Activated CD8-positive, alpha-beta memory T cell treated with anti-CD3 and anti-CD28 coated beads, Interleukin-2, amount 50 U/mL, for 4 hours (primary cell): ENCODE results near the gene RNMT.
"Not testable (repeated sequence)": the region's sequence is repeated elsewhere in the genome, so short reads cannot be mapped to it uniquely, and the experiment has no call there.

ENCODE experiments used
- DNase-seq: peaks from one replicate; pipeline ENCODE4 v3.0.0-alpha.2; 2020

The RNMT gene

DNA sequence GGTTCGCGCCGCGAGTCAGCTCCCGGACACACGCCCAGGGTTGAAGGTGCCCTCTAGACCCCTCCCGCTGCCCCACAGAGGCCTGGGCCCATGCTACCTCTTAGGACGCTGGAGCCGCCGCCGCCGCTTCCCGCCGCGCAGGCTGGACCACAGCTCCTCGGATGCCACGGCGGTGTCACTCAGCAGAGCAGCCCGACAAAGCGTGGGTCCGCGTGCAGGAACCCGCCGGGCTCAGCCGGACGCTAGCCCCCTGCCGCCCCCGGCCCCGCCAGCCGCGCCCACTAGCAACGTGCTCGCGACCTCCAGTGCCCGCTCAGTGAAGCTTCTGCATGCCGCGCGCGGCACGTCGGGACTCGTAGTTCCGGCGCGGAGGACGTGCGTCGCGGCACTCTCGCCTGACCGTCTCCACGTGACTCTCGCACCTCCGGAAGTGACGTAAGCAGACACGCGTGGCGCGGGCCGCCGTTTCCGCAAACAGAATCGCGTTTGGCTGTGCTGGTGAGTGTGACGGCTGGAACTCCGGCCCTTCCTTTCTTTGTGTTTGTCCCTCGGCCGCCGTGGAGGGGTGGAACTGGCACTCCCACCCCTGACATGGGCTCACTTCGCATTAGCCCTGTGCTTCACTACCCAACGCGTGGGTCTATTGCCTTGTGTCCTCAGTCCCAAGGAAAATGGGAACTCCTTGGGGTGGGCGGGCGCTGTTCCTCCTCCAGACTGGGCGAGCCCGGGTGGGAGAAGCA, at the start of gene RNMT, which contains the start of gene FAM210A:
TSS of gene RNMT (plus strand) at position 442 of the 740 bp plus-strand sequence. CDS start 4,845 bp downstream, outside the sequence.
TSS of gene FAM210A (minus strand) at position 327 of the 740 bp plus-strand sequence. CDS start 44,481 bp downstream, outside the sequence.
- DNase-seq, result peak; percentile 95

DNA sequence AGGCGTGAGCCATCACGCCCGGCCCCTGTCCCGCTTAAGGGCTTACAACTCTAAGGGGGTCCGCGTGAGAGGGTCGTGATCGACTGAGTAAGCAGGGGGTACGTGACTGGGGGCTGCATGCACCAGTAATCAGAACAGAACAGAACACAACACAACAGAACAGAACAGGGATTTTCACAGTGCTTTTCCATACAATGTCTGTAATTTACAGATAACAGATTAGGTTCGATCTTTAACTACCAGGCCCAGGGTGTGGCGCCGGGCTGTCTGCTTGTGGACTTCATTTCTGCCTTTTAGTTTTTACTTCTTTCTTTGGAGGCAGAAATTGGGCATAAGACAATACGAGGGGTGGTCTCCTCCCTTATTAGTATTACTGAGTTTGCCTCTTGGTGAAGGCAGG, 49.1 kb upstream of the RNMT start:
- DNase-seq, result not testable (repeated sequence)

DNA sequence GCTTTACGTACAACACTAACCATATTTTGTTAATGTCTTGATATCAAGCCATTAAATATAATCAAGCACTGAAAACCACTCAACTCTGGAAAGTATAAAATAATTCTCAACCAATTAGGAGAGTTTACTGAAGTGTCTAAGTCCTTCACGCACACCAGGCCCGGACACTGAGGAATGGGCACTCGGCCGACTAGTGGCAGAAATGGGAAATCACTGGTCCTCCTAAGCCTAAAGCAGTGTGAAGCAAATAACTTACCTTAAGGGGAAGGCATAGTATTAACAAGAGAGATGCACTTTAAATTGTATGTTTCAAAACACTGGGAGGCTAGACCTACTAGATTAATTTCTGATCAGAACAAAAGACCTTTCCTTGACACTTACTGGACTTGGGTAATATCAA, 45.9 kb upstream of the RNMT start:
- no peak for DNase-seq

DNA sequence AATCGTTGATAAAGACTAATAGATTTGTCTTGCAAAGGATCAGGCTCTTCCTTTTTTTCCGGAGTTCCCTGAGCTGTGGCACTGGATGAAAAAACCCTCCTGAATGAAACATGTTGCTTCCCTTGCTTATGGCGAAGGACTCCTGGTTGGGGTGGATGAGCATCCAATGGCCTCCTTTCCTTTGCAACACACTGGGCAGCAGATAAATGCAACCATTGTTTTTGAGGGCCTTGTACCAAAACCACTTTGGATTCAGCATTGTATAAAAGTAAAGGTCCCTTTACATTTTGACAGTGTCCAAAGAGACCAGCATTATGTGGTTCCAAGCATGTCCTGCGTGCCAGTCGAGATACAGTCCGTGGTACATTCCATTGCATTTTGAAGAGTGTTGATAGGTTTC, 44.8 kb upstream of the RNMT start:
- no peak for DNase-seq

DNA sequence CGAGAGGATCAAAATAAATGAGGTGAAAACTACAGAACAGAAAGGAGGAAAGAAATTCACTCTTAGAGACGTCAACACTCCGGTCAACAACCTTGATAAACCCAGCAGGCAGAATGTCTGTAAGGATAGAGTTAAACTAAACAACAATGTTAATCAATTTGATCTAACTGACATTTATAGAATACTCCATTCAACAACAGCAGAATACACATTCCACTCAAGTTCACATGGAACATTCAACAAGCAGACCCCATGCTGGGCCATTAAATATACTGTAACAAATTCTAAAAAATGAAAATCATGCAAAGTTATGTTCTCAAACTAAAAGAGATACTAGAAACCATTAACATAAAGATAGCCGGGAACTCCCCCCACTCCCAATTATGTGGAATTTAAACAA, 41.9 kb upstream of the RNMT start:
- DNase-seq, result no peak

DNA sequence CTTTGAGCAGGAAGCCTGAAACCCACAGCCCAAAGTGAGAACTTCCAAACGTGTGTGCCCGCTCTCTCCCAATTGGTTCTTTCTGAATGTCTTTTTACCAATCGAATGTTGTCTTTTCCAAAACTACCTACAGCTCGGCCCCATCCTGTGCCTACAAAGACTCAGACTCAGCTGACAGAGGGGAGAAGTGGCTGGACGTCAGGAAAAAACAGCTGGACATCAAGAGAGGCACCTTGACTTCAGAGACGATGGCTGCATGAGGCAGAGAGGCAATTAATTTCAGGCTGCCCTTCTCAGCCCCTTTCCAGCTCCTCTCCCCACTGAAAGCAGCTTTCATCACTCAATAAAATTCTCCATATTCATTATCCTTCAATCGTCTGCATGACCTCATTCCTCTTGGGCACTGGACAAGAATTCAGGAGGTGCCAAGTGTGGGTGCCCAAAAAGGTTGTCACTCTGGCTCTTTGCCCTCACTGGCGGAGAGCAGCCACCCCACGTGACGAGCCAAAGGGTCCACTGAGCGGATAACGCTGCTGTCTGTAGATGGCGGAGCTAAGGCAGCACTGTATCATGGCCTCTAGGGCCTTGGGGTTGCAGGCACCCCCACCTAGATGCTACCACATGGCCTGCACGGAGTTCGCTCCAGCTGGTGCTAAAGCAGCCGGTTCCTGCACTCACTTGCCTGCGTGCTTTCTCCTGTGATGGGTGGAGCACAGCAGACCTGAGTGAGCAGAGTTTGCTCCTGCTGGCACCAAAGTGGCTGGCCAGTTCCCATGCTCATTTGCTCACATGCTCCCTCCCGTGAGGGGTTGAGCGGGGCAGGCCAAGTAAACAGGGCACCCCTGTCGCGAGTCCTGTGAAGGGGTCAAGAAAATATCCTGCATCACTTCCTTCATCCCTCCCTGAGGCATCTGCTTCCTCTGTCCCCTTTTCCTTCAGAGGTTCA, 38.0 kb upstream of the RNMT start:
- DNase-seq, result no peak

DNA sequence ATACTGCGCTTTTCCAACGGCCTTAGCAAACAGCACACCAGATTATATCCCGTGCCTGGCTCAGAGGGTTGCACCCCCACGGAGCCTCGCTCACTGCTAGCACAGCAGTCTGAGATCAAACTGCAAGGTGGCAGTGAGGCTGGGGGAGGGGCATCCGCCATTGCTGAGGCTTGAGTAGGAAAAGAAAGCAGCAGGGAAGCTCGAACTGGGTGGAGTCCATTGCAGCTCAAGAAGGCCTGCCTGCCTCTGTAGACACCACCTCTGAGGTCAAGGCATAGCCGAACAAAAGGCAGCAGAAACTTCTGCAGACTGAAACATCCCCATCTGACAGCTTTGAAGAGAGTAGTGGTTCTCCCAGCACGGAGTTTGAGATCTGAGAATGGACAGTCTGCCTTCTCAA, 36.4 kb upstream of the RNMT start:
- not testable (repeated sequence) for DNase-seq

DNA sequence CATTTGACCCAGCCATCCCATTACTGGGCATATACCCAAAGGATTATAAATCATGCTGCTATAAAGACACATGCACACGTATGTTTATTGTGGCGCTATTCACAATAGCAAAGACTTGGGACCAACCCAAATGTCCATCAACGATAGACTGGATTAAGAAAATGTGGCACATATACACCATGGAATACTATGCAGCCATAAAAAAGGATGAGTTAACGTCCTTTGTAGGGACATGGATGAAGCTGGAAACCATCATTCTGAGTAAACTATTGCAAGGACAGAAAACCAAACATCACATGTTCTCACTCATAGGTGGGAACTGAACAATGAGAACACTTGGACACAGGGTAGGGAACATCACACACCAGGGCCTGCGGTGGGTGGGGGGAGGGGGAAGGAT, 31.1 kb upstream of the RNMT start:
- not testable (repeated sequence) for DNase-seq

DNA sequence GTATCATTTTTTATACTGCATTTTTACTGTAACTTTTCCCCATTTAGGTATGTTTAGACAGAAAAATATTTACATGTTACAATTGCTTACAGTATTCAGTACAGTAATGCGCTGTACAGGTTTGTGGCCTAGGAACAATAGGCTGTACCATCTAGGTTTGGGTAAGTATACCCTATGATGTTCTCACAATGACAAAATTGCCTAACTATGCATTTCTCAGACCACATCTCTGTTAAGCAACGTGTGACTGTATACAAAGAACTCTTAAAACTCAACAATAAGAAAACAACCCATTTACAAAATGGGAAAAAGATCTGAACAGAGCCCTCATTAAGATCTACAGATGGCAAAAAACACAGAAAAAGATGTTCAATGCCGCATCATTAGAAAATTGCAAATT, 29.5 kb upstream of the RNMT start:
- no peak for DNase-seq

DNA sequence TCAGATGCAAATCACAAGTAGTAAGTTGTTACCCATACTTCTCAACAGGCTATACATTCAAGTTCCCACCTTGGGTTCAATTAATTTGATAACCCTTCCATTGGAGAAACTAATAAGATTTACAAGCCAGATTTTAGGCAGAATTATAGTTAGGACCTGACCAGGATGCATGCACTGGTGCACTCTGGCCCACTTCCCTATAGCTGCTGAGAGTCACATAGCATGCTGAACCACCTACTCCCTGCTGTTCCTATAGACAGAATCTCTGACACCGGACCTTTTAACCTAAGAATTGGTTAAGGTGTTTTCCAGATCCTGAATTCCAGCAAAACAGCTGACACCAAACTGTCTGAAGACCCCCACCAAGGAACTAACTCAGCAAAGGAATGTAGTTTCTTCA, 26.3 kb upstream of the RNMT start:
- no peak for DNase-seq

DNA sequence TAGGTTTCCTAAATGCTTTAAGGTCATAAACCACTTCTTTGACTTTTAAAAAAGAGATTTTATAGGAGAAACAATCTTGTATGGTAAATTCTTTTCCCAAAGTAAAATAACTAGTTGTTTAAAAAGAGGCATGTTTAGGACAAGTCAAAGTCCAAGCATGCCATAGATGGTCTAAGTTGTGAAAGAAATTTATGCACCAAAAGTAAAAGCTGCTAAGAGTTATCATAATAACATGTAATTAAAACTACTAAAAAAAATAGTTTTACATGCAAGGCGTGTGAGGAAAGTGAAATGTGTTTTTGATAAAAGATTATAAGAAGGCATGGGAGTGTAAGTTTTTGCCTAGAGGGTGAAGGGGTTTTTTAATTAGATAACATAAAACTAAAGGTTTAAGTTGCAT, 22.6 kb upstream of the RNMT start:
- DNase-seq, result no peak

DNA sequence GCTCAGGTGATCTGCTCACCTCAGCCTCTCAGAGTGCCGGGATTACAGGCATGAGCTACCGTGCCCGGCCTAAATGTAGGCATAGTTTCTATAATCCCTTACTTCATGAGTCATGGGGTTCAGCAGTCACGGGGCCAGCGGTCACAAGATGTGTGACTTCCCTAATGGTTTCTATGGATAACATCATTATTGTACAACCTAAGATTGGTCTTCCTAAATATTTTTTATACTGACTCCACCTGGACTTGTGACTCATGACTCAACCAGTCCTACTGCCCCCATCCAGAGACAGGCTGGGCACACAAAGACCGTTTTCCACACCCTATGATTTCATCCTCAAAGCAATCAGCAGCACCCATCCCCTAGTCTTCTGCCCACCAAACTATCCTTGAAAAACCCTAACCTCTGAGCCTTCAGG, 16.1 kb upstream of the RNMT start:
- no peak for DNase-seq

DNA sequence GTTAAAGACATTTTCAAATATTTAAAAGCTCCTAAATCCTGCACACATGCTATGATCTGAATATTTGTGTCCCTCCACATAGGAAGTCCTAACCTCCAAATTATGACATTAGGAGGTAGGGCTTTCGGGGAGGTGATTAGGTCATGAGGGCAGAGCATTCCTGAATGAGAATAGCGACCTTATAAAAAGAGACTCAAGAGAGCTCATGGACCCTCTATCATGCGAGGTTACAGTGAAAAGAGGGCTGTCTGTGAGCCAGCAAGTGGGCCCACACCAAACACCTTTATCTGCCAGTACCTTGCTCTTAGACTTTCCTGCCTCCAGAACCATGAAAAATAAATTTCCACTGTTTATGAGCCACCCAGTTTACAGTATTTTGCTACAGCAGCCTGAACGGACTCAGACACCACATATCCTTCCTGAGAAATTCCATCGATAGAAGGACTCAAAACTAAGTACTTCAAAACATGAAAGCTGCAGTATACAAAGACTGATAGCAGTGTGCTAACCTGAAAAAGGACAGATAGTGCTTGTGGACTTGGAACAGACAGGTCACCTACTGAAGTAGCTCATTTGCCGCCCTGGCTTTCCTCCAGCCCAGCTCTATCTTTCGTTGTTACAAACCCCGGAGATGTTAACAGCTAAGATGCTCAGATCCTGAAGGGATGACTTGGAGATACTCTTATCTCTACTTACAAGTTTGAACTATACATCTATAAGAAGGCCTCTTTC, 13.9 kb upstream of the RNMT start:
- DNase-seq, result no peak

DNA sequence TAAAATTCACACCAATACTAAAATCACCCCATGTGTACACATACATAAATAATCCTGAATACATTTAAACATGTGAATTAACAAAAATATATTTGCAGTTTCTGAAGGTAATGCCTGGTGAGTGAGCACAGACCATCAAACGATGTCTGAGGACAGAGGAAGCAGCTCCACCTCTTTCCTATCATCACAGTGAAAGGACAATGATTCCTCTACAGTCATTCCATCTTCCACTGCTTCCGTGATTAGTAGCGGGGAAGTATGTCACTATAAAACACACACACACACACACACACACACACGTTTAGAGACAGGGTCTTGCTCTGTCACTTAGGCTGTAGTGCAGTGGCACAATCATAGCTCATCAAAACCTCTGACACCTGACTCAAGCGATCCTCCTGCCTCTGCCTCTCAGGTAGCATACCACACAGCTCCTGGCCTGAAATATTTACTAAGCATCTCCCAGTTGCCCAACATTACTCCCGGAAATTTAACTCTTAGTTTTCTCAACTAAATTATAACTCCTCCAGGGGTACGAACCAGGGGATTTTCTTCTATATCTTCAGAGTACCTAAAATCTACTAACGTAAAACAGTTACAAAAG, 12.9 kb upstream of the RNMT start:
- no peak for DNase-seq

DNA sequence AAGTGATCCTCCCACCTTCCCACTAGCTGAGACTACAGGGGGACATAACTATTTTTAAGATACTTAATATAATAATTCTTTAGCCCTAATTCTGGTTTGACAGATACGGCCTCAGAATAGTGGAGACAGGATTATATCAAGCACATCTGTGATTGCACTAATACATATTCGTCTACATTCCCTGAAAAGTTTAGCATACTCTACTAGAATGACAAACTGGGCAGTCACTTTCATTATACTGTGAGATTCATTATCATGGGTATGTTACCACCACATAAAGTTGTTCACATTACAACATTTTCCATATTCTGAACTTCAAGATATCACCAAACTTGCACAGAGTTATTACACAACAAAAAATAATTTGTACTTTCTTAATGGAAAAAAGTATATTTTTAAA, 11.1 kb upstream of the RNMT start:
- DNase-seq, result no peak

DNA sequence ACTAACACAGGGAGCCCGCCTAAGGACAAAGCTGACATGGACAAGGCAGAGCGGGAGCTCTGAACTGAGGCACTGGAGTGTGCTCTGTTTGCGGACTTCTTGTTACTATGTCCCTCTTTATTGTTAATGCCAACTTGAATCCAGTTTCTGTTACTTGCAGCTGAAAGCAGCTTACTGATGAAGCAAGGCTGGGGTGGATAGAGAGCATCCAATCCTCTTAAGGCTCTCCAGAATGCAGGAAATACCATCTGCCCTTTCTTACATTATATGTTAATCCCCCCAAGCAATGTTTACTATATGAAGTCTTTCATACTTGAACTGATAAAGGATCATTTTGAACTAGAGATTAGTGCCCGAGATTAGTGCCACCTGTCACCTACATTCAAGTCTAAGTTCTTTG, 9.6 kb upstream of the RNMT start:
- no peak for DNase-seq

DNA sequence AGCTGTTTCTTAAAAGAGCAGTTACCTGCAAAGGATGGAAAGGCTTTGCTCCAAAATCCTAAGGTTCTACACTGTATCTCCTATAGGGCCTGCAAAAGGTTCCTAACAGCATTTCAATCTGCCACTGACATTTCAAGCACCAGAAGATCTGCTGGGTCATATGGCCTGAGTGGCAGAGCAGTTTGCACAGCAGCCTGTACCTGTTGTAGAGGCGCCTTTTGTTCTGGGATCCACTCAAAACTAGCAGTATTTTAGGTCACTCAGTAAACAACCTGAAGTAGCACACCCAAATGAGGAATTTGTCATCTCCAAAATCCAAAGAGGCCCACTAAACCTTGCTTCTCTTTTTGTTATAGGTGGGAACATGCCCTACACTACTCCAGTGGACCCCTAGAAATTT, 6.3 kb upstream of the RNMT start:
- no peak for DNase-seq

DNA sequence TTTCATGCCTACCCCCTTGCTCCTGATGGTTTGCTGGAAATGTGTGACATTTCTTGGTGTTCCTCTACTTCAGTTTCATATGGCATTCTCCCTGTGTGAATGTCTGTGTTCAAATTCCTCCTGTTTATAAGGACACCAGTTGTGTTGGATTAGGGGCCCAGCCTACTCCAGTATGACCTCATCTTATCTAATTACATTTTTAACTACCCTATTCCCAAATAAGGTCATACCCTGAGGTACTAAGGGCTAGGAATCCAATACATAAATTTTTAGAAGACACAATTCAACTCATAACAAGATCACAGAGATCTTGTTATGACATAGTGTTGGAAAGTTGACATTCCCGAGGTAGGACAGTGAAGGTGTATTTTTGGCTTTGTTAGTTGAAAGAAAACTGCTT, 5.6 kb upstream of the RNMT start:
- no peak for DNase-seq

DNA sequence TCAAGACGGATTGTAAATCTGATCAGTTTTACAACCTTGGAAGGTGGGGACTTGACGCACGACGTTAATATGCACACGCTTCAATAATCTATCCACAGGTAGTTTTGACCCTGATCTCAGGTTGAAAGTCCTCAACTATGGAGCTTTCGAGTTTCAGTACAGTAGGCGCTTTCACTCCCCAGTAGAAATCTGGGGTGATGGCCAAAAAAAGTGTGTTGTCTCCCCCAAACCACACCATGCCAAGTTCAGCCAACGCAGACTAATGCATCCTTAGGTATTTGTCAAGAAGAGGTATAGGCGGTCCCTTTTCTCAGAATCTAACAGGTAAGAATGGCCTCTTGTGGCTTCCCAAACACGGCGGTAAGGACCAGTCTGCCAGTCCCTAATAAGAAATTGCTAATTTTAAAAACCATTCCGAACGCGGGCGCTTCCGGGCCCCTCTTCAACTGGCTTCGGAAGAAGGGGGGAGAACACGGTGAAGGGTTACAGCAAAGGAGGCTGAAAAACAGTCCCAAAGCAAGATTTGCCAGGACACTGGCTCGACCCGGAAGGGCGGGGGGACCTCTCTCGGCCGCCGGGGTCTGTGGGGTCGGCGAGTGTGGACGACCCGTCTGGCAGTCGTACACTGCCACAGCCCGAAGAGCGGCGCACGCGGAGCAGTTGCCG, 774 bp upstream of the RNMT start:
- peak; percentile 14 for DNase-seq

DNA sequence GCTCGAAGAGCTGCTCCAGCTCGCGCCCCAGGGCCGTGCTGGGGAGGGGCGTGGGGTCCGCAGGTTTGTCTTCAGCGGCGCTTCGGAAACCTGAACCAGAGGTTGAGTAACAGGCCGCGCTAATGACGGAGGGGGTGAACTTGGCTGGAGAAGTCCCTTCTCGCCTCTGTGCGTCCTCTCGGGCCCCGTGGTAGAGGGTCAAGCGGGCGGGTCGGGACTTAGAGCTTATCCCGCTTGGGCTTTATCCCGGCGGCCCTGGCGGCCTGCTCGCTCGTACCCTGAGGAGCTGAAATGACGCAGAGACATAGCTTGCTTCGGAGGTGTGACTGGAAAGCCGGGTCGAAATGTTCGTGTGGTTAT, 479 bp downstream of the RNMT start:
- DNase-seq, result peak; percentile 26

DNA sequence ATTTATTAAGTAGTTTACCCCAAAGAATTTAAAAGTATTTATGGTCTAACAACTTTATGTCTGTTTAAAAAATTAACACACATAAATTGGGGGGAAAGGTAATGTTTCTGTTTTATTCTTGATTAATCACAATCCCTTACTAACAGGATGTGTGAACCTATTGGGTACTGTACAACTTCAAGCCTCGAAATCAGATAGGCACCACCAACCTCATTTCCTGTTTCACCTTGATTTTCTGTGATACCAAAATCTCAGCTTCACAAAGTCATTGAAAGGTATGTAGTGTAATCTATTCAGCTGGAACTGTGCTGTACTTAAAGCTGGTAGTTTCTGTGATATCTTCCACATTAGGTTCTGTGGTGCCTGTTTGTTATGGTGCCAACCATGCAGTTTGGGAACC, 4.0 kb downstream of the RNMT start:
- DNase-seq, result no peak

DNA sequence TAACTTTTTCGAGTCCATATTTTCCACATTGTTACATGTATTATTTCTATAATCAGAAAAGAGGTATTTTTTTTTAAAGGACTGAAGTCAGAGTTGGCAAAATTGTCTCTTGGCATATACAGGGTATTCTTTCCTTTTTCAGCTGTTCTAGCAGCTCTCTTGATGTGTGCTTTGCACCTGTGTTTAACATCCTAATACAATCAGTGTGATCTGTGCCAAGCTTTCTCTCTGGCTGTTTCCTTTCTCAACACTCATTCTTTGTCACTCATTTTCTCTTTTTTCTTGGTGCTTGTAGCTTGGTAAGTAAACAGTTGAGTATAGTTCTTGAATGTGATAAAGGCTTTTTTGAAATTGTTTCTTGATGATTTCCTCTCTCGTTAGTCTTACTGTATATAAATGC, 9.2 kb downstream of the RNMT start:
- no peak for DNase-seq
